HEK293 (cell line): ENCODE data around the gene CDRT4.
A peak's percentile ranks its signal among the peaks of the same experiment; 100 is the strongest.

Experiments
- BCL11A ChIP-seq: fragments of 450-650 bp; formaldehyde crosslinking; IDR thresholded peaks from 2 replicates; pipeline ENCODE4 v1.5.1; 2016; ENCODE audit warnings: low read depth, missing biosample characterization, missing genetic modification characterization
- BCL11B ChIP-seq: fragments of 450-650 bp; formaldehyde crosslinking; IDR thresholded peaks from 2 replicates; pipeline ENCODE4 v1.5.1; 2016; ENCODE audit warnings: low read depth, missing biosample characterization, missing genetic modification characterization
- CTCF ChIP-seq: fragments of 450-650 bp; formaldehyde crosslinking; IDR thresholded peaks from 2 replicates; pipeline ENCODE4 v1.5.1; 2016; ENCODE audit warnings: missing biosample characterization, missing genetic modification characterization
- KLF10 ChIP-seq: fragments of 450-650 bp; IDR thresholded peaks from 2 replicates; pipeline ENCODE4 v1.5.1; 2018; ENCODE audit warnings: missing biosample characterization, mild to moderate bottlenecking, missing genetic modification characterization
- KLF16 ChIP-seq: fragments of 450-650 bp; formaldehyde crosslinking; IDR thresholded peaks from 2 replicates; pipeline ENCODE4 v1.5.1; 2017; ENCODE audit warnings: missing biosample characterization, missing genetic modification characterization
- MEIS1 ChIP-seq: sonication (generic); formaldehyde crosslinking; IDR thresholded peaks from 2 replicates; pipeline ENCODE4 v1.8.1; 2022; ENCODE audit warnings: missing genetic modification reagents, mild to moderate bottlenecking, borderline replicate concordance
- MYNN ChIP-seq: fragments of 450-650 bp; formaldehyde crosslinking; IDR thresholded peaks from 2 replicates; pipeline ENCODE4 v1.5.1; 2016; ENCODE audit warnings: missing biosample characterization, missing genetic modification characterization, borderline replicate concordance
- OVOL3 ChIP-seq: fragments of 450-650 bp; formaldehyde crosslinking; IDR thresholded peaks from 2 replicates; pipeline ENCODE4 v1.5.1; 2016; ENCODE audit warnings: missing biosample characterization, missing genetic modification characterization
- RBAK ChIP-seq: fragments of 450-650 bp; formaldehyde crosslinking; IDR thresholded peaks from 2 replicates; pipeline ENCODE4 v1.5.1; 2016; ENCODE audit warnings: missing biosample characterization, missing genetic modification characterization
- TCF7L2 ChIP-seq: IDR thresholded peaks from 2 replicates; pipeline ENCODE4 v1.6.1; 2011; ENCODE audit warnings: low read depth, mild to moderate bottlenecking, inconsistent platforms, low read length, moderate library complexity, borderline replicate concordance
- TRIM28 ChIP-seq: IDR thresholded peaks from 2 replicates; pipeline ENCODE4 v1.6.1; 2011; ENCODE audit warnings: low read length, control low read depth, borderline replicate concordance
- WT1 ChIP-seq: fragments of 450-650 bp; formaldehyde crosslinking; IDR thresholded peaks from 2 replicates; pipeline ENCODE4 v1.5.1; 2016; ENCODE audit warnings: missing biosample characterization, missing genetic modification characterization
- ZEB2 ChIP-seq: fragments of 450-650 bp; formaldehyde crosslinking; IDR thresholded peaks from 2 replicates; pipeline ENCODE4 v1.5.1; 2016; ENCODE audit warnings: missing biosample characterization, missing genetic modification characterization
- ZFHX2 ChIP-seq: fragments of 450-650 bp; formaldehyde crosslinking; conservative IDR thresholded peaks from 2 replicates; pipeline ENCODE4 v1.5.1; 2016; ENCODE audit warnings: missing biosample characterization, missing genetic modification characterization
- ZFP41 ChIP-seq: fragments of 450-650 bp; formaldehyde crosslinking; IDR thresholded peaks from 2 replicates; pipeline ENCODE4 v1.5.1; 2016; ENCODE audit warnings: missing biosample characterization, missing genetic modification characterization, borderline replicate concordance
- ZFP69B ChIP-seq: fragments of 450-650 bp; formaldehyde crosslinking; IDR thresholded peaks from 2 replicates; pipeline ENCODE4 v1.5.1; 2016; ENCODE audit warnings: missing biosample characterization, missing genetic modification characterization
- ZNF157 ChIP-seq: fragments of 450-650 bp; formaldehyde crosslinking; IDR thresholded peaks from 2 replicates; pipeline ENCODE4 v1.5.1; 2016; ENCODE audit warnings: missing biosample characterization, missing genetic modification characterization
- ZNF19 ChIP-seq: fragments of 450-650 bp; formaldehyde crosslinking; IDR thresholded peaks from 2 replicates; pipeline ENCODE4; 2016; ENCODE audit warnings: missing biosample characterization, missing genetic modification characterization, low read depth
- ZNF223 ChIP-seq: fragments of 450-650 bp; formaldehyde crosslinking; IDR thresholded peaks from 2 replicates; pipeline ENCODE4 v1.5.1; 2016; ENCODE audit warnings: missing biosample characterization, missing genetic modification characterization
- ZNF394 ChIP-seq: fragments of 450-650 bp; formaldehyde crosslinking; IDR thresholded peaks from 2 replicates; pipeline ENCODE4 v1.5.1; 2016; ENCODE audit warnings: missing biosample characterization, missing genetic modification characterization, mild to moderate bottlenecking, moderate library complexity, borderline replicate concordance
- ZNF426 ChIP-seq: fragments of 450-650 bp; formaldehyde crosslinking; IDR thresholded peaks from 2 replicates; pipeline ENCODE4 v1.5.1; 2017; ENCODE audit warnings: missing biosample characterization, missing genetic modification characterization, mild to moderate bottlenecking, inconsistent platforms, moderate library complexity
- ZNF596 ChIP-seq: fragments of 450-650 bp; IDR thresholded peaks from 2 replicates; pipeline ENCODE4 v1.5.0; 2018; ENCODE audit warnings: missing biosample characterization, mild to moderate bottlenecking, missing genetic modification characterization, moderate library complexity
- ZNF600 ChIP-seq: fragments of 450-650 bp; formaldehyde crosslinking; IDR thresholded peaks from 2 replicates; pipeline ENCODE4 v1.5.1; 2016; ENCODE audit warnings: missing biosample characterization, missing genetic modification characterization
- ZNF610 ChIP-seq: fragments of 450-650 bp; formaldehyde crosslinking; IDR thresholded peaks from 2 replicates; pipeline ENCODE4 v1.5.1; 2016; ENCODE audit warnings: missing biosample characterization, missing genetic modification characterization, borderline replicate concordance
- ZNF623 ChIP-seq: fragments of 450-650 bp; formaldehyde crosslinking; IDR thresholded peaks from 2 replicates; pipeline ENCODE4 v1.5.1; 2016; ENCODE audit warnings: missing biosample characterization, missing genetic modification characterization
- ZNF629 ChIP-seq: fragments of 450-650 bp; formaldehyde crosslinking; IDR thresholded peaks from 2 replicates; pipeline ENCODE4 v1.5.1; 2017; ENCODE audit warnings: missing biosample characterization, missing genetic modification characterization
- ZNF645 ChIP-seq: fragments of 450-650 bp; formaldehyde crosslinking; IDR thresholded peaks from 2 replicates; pipeline ENCODE4; 2016; ENCODE audit warnings: missing biosample characterization, missing genetic modification characterization
- ZNF843 ChIP-seq: fragments of 450-650 bp; formaldehyde crosslinking; IDR thresholded peaks from 2 replicates; pipeline ENCODE4 v1.5.1; 2016; ENCODE audit warnings: missing biosample characterization, missing genetic modification characterization
- ZSCAN23 ChIP-seq: fragments of 450-650 bp; formaldehyde crosslinking; IDR thresholded peaks from 2 replicates; pipeline ENCODE4 v1.5.1; 2016; ENCODE audit warnings: missing biosample characterization, missing genetic modification characterization
- TF ChIP-seq, protein P1 (sequence below): fragments of 450-650 bp; formaldehyde crosslinking; IDR thresholded peaks from 2 replicates; pipeline ENCODE4 v1.5.1; 2017; ENCODE audit warnings: missing biosample characterization, missing genetic modification characterization
- TF ChIP-seq, protein P2 (sequence below): fragments of 450-650 bp; formaldehyde crosslinking; IDR thresholded peaks from 2 replicates; pipeline ENCODE4 v1.5.1; 2016; ENCODE audit warnings: missing biosample characterization, missing genetic modification characterization
- TF ChIP-seq, protein P3 (sequence below): fragments of 450-650 bp; IDR thresholded peaks from 2 replicates; pipeline ENCODE4 v1.5.1; 2018; ENCODE audit warnings: missing biosample characterization, missing genetic modification characterization

Gene CDRT4

GRCh38 chr17:15444805-15445204 lies 22.6 kb downstream of the CDRT4 start (continued):
- TF ChIP-seq, protein P1, sequence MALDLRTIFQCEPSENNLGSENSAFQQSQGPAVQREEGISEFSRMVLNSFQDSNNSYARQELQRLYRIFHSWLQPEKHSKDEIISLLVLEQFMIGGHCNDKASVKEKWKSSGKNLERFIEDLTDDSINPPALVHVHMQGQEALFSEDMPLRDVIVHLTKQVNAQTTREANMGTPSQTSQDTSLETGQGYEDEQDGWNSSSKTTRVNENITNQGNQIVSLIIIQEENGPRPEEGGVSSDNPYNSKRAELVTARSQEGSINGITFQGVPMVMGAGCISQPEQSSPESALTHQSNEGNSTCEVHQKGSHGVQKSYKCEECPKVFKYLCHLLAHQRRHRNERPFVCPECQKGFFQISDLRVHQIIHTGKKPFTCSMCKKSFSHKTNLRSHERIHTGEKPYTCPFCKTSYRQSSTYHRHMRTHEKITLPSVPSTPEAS (tag by site-specific recombination): no peak
- TF ChIP-seq ZNF596 (tag by site-specific recombination) (0 out of 2 replicates have a peak, but pooled peaks have one; percentile 20), ZNF600 (no peak), ZNF157 (no peak), ZNF629 (tag by site-specific recombination) (no peak), ZEB2 (no peak), ZNF645 (tag by site-specific recombination) (no peak), TCF7L2 (peak; percentile 68), KLF10 (tag by site-specific recombination) (no peak), CTCF (tag by site-specific recombination) (no peak), ZSCAN23 (tag by site-specific recombination) (no peak), ZNF394 (tag by site-specific recombination) (no peak), ZNF623 (tag by site-specific recombination) (no peak), MEIS1 (CRISPR knock-in tag) (no peak), ZNF843 (tag by site-specific recombination) (0 out of 2 replicates have a peak, but pooled peaks have one; percentile 36), WT1 (tag by site-specific recombination) (no peak), BCL11A (tag by site-specific recombination) (no peak), RBAK (no peak), ZFHX2 (no peak), MYNN (no peak), ZNF19 (tag by site-specific recombination) (no peak), BCL11B (tag by site-specific recombination) (no peak), TRIM28 (peak; percentile 79), KLF16 (tag by site-specific recombination) (no peak), ZNF426 (tag by site-specific recombination) (no peak), ZNF610 (tag by site-specific recombination) (no peak), ZFP41 (tag by site-specific recombination) (no peak), ZFP69B (tag by site-specific recombination) (peak; percentile 51; the same call in 1 of the 2 replicates), OVOL3 (tag by site-specific recombination) (no peak), ZNF223 (no peak)
- TF ChIP-seq, protein P2, sequence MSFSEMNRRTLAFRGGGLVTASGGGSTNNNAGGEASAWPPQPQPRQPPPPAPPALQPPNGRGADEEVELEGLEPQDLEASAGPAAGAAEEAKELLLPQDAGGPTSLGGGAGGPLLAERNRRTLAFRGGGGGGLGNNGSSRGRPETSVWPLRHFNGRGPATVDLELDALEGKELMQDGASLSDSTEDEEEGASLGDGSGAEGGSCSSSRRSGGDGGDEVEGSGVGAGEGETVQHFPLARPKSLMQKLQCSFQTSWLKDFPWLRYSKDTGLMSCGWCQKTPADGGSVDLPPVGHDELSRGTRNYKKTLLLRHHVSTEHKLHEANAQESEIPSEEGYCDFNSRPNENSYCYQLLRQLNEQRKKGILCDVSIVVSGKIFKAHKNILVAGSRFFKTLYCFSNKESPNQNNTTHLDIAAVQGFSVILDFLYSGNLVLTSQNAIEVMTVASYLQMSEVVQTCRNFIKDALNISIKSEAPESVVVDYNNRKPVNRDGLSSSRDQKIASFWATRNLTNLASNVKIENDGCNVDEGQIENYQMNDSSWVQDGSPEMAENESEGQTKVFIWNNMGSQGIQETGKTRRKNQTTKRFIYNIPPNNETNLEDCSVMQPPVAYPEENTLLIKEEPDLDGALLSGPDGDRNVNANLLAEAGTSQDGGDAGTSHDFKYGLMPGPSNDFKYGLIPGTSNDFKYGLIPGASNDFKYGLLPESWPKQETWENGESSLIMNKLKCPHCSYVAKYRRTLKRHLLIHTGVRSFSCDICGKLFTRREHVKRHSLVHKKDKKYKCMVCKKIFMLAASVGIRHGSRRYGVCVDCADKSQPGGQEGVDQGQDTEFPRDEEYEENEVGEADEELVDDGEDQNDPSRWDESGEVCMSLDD (tag by site-specific recombination): no peak
- TF ChIP-seq, protein P3, sequence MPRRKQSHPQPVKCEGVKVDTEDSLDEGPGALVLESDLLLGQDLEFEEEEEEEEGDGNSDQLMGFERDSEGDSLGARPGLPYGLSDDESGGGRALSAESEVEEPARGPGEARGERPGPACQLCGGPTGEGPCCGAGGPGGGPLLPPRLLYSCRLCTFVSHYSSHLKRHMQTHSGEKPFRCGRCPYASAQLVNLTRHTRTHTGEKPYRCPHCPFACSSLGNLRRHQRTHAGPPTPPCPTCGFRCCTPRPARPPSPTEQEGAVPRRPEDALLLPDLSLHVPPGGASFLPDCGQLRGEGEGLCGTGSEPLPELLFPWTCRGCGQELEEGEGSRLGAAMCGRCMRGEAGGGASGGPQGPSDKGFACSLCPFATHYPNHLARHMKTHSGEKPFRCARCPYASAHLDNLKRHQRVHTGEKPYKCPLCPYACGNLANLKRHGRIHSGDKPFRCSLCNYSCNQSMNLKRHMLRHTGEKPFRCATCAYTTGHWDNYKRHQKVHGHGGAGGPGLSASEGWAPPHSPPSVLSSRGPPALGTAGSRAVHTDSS (tag by site-specific recombination): no peak
